ENCODE data around the gene NOP9.
A peak's percentile ranks its signal among the peaks of the same experiment; 100 is the strongest.
"Not testable (repeated sequence)": the region's sequence is repeated elsewhere in the genome, so short reads cannot be mapped to it uniquely, and the experiment has no call there.

The NOP9 gene

GRCh38 chr14:24330973-24331674, 31.5 kb downstream of the NOP9 start:
- DNase-seq, result no peak

GRCh38 chr14:24331731-24332267, 32.1 kb downstream of the NOP9 start:
- DNase-seq, result no peak

- peak; percentile 45 for DNase-seq
Measured at GRCh38 chr14:24332268-24332993, 32.8 kb downstream of the NOP9 start.

- no peak for DNase-seq
Measured at GRCh38 chr14:24334431-24335291, 35.0 kb downstream of the NOP9 start, which contains the start of gene ADCY4. TSS of gene ADCY4 (minus strand) at chr14:24335071. CDS start at chr14:24334652, 419 bp downstream.

- DNase-seq, result no peak
Measured at GRCh38 chr14:24335461-24336171, 36.0 kb downstream of the NOP9 start.

GRCh38 chr14:24337144-24337823, 37.6 kb downstream of the NOP9 start:
- DNase-seq, result no peak

- no peak for DNase-seq
Measured at GRCh38 chr14:24337824-24338175, 38.1 kb downstream of the NOP9 start.

- DNase-seq, result no peak
Measured at GRCh38 chr14:24338843-24339242, 39.2 kb downstream of the NOP9 start.

GRCh38 chr14:24339284-24340151, 39.9 kb downstream of the NOP9 start, which contains the start of gene RIPK3:
TSS of gene RIPK3 (minus strand) at chr14:24339991. CDS start at chr14:24339826, 165 bp downstream.
- no peak for DNase-seq

GRCh38 chr14:24340606-24341005, 41.0 kb downstream of the NOP9 start:
- DNase-seq, result no peak

GRCh38 chr14:24342889-24343288, 43.2 kb downstream of the NOP9 start:
- DNase-seq, result no peak

- no peak for DNase-seq
Measured at GRCh38 chr14:24343795-24344660, 44.4 kb downstream of the NOP9 start.

- DNase-seq, result no peak
Measured at GRCh38 chr14:24347134-24347533, 47.5 kb downstream of the NOP9 start.

- no peak for DNase-seq
Measured at GRCh38 chr14:24348186-24348585, 48.5 kb downstream of the NOP9 start.

GRCh38 chr14:24349742-24350141, 50.1 kb downstream of the NOP9 start:
- no peak for DNase-seq

GRCh38 chr14:24351517-24351916, 51.9 kb downstream of the NOP9 start:
- DNase-seq, result no peak

GRCh38 chr14:24353559-24354481, 54.2 kb downstream of the NOP9 start:
- DNase-seq, result no peak

GRCh38 chr14:24354482-24354825, 54.8 kb downstream of the NOP9 start:
- not testable (repeated sequence) for DNase-seq

GRCh38 chr14:24355009-24355408, 55.4 kb downstream of the NOP9 start:
- no peak for DNase-seq

All from amniotic stem cell (primary cell).